Loucy (cell line): ENCODE data around the gene EPG5.

Experiments
- H2AFZ ChIP-seq: fragments of 200-600 bp; sonication (generic); 2 replicates; pipeline ENCODE4 v1.6.0; 2016; ENCODE audit warnings: antibody characterized with exemption, mild to moderate bottlenecking, low read length, moderate library complexity
- H3F3A ChIP-seq: fragments of 200-600 bp; 2 replicates; pipeline ENCODE4 v1.6.0; 2016; ENCODE audit warnings: antibody characterized with exemption, low read depth, mild to moderate bottlenecking
- H3K27me3 ChIP-seq: fragments of 200-600 bp; sonication (generic); 2 replicates; pipeline ENCODE4 v1.6.1; 2014; ENCODE audit warnings: low read length, mild to moderate bottlenecking; ENCODE audit not compliant: insufficient read depth, poor library complexity, severe bottlenecking
- H3K36me3 ChIP-seq: fragments of 200-600 bp; sonication (generic); 2 replicates; pipeline ENCODE4 v1.6.1; 2016; ENCODE audit warnings: low read length; ENCODE audit not compliant: insufficient read depth
- H3K4me1 ChIP-seq: fragments of 200-600 bp; sonication (generic); 2 replicates; pipeline ENCODE4 v1.5.1; 2014; ENCODE audit warnings: low read length, mild to moderate bottlenecking; ENCODE audit not compliant: insufficient read depth, poor library complexity, severe bottlenecking
- H3K4me2 ChIP-seq: fragments of 200-600 bp; sonication (generic); 2 replicates; pipeline ENCODE4 v1.6.0; 2014; ENCODE audit warnings: antibody characterized with exemption, low read length, low read depth, mild to moderate bottlenecking; ENCODE audit not compliant: poor library complexity, severe bottlenecking
- H3K4me3 ChIP-seq: fragments of 200-600 bp; sonication (generic); 2 replicates; pipeline ENCODE4 v1.5.1; 2014; ENCODE audit warnings: low read length, mild to moderate bottlenecking, mixed read lengths; ENCODE audit not compliant: poor library complexity, severe bottlenecking
- H3K79me2 ChIP-seq: fragments of 200-600 bp; sonication (generic); 2 replicates; pipeline ENCODE4 v1.6.1; 2014; ENCODE audit warnings: low read length; ENCODE audit not compliant: insufficient read depth
- H3K9ac ChIP-seq: fragments of 200-600 bp; sonication (generic); 2 replicates; pipeline ENCODE4 v1.6.0; 2014; ENCODE audit warnings: mild to moderate bottlenecking, low read depth, low read length, moderate library complexity; ENCODE audit not compliant: poor library complexity, severe bottlenecking
- H3K9me2 ChIP-seq: fragments of 200-600 bp; sonication (generic); replicated peaks from 2 replicates; pipeline ENCODE4 v1.6.1; 2016; ENCODE audit warnings: low read depth, low read length, mixed read lengths
- H3K9me3 ChIP-seq: fragments of 200-600 bp; sonication (generic); 2 replicates; pipeline ENCODE4 v1.6.1; 2014; ENCODE audit warnings: mild to moderate bottlenecking, antibody characterized with exemption, low read length, low read depth; ENCODE audit not compliant: insufficient read depth
- H4K20me1 ChIP-seq: fragments of 200-600 bp; sonication (generic); 2 replicates; pipeline ENCODE4 v1.6.0; 2014; ENCODE audit warnings: antibody characterized with exemption, low read length, mild to moderate bottlenecking; ENCODE audit not compliant: insufficient read depth, poor library complexity, severe bottlenecking
- CTCF ChIP-seq: fragments of 200-600 bp; sonication (generic); conservative IDR thresholded peaks from 2 replicates; pipeline ENCODE4 v1.5.1; 2014; ENCODE audit warnings: mild to moderate bottlenecking, antibody characterized with exemption, low read length
- EZH2phosphoT487 ChIP-seq: fragments of 200-600 bp; IDR thresholded peaks from 2 replicates; pipeline ENCODE4 v1.6.1; 2018; ENCODE audit warnings: antibody characterized with exemption, mild to moderate bottlenecking, moderate library complexity, borderline replicate concordance

The EPG5 gene

DNA sequence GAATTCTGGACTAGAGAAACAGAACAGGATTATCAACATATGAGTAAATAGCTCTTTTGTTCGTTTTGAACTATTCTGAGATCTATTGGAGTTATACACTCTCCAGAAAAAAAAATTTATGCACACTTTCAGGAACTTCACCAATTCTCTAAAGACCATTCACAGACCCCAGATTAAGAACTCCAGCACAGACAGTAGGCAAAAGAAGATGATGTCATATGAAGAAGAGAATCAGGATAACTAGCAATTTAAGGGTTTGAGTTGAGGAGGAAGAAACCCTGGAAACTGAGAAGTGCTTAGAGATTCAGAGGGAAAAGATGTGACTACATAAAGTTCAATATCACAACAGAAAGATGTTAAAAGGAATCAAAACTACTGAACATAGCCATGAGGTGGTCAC is 71.8 kb downstream of the EPG5 start:
- Histone ChIP-seq H3F3A (no peaks in the 10 kb centered on the region), H3K79me2 (no peaks in the 10 kb centered on the region), H3K36me3 (peaks cover 40% of the 10 kb centered on the region; the same call in 1 of the 2 replicates), H3K27me3 (no peaks in the 10 kb centered on the region), H2AFZ (no peak overlapping the region), H3K9me2 (no peaks in the 10 kb centered on the region), H3K4me1 (no peaks in the 10 kb centered on the region), H3K9ac (no peak overlapping the region), H3K4me3 (no peak overlapping the region), H3K9me3 (no peaks in the 10 kb centered on the region), H3K4me2 (no peak overlapping the region), H4K20me1 (no peaks in the 10 kb centered on the region)
- no peak for TF ChIP-seq EZH2phosphoT487

DNA sequence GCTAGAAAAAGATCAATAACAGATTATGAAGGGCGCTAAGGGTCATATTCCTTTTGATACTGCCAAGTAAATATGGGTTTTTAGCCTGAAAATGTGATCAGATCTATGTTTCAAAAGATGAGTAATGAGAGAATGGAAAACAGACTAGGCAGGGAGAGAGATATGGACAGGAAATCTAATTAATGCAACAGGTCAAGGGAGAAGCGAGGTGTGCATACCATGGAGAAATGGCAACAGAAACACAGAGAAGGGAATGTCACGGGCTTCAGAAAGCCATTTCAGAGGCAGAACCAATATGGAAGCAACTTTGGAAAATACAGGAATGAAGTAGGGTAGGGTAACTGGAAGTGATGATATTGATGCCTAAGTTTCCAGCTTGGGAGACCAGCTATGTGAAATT is 72.3 kb downstream of the EPG5 start:
- Histone ChIP-seq H3K4me1 (no peaks in the 10 kb centered on the region), H3K27me3 (no peaks in the 10 kb centered on the region), H3K9me3 (no peaks in the 10 kb centered on the region), H3F3A (no peaks in the 10 kb centered on the region), H3K9ac (no peak overlapping the region), H3K4me2 (no peak overlapping the region), H3K79me2 (no peaks in the 10 kb centered on the region), H3K4me3 (no peak overlapping the region), H3K9me2 (no peaks in the 10 kb centered on the region), H3K36me3 (peaks cover 36% of the 10 kb centered on the region; the same call in 1 of the 2 replicates), H2AFZ (no peak overlapping the region), H4K20me1 (no peaks in the 10 kb centered on the region)
- TF ChIP-seq CTCF: no peak

DNA sequence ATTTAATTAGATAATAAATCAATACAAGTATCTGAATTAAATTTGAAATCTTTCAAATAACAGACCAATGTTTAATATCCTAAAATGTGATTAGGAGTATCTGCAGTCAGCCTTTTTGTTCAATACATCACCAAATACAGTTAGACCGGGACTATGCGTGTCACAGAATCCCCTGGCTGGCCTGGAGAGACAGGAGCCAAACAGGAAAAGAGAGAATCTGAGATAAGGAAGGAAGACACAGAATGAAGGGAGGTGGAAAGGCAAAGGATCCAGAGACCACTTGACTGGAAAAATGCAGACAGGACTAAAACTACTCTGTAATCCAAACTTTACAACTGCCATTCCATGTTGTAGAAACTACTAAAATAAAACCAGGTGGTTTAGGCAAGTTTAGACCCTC is 75.3 kb downstream of the EPG5 start:
- Histone ChIP-seq H3K27me3 (no peaks in the 10 kb centered on the region), H3K79me2 (no peaks in the 10 kb centered on the region), H3K4me3 (no peak overlapping the region), H3K4me2 (no peak overlapping the region), H2AFZ (no peak overlapping the region), H4K20me1 (no peaks in the 10 kb centered on the region), H3K9me2 (no peaks in the 10 kb centered on the region), H3F3A (no peaks in the 10 kb centered on the region), H3K36me3 (peaks cover 36% of the 10 kb centered on the region; the same call in 1 of the 2 replicates), H3K9ac (no peak overlapping the region), H3K9me3 (no peaks in the 10 kb centered on the region), H3K4me1 (no peaks in the 10 kb centered on the region)
- TF ChIP-seq EZH2phosphoT487 (no peak), CTCF (no peak)

- no peaks in the 10 kb centered on the region for H3K79me2 ChIP-seq
- no peaks in the 10 kb centered on the region for H3K9me3 ChIP-seq
- TF ChIP-seq EZH2phosphoT487: no peak
- TF ChIP-seq CTCF: no peak
- H4K20me1 ChIP-seq: no peaks in the 10 kb centered on the region
- no peaks in the 10 kb centered on the region for H3K27me3 ChIP-seq
- H3K4me3 ChIP-seq: no peak overlapping the region
- H3F3A ChIP-seq: no peaks in the 10 kb centered on the region
- H2AFZ ChIP-seq: no peak overlapping the region
- no peaks in the 10 kb centered on the region for H3K9me2 ChIP-seq
- H3K4me2 ChIP-seq: no peak overlapping the region
- H3K36me3 ChIP-seq: peaks cover 32% of the 10 kb centered on the region; the same call in 1 of the 2 replicates
- H3K4me1 ChIP-seq: no peaks in the 10 kb centered on the region
- H3K9ac ChIP-seq: no peak overlapping the region
These were observed 76.5 kb downstream of the EPG5 start for GRCh38 chr18:45890606-45891005.
